Measurements from ENCODE around the gene CDCA5.
"Not testable (repeated sequence)": the region's sequence is repeated elsewhere in the genome, so short reads cannot be mapped to it uniquely, and the experiment has no call there.

- TF ChIP-seq CTCF, POLR2A (IDR thresholded peaks at IDR 0.05): not testable (repeated sequence)
Observed at GRCh38 chr11:65118891-65119669, 35.2 kb upstream of the CDCA5 start.
